Chondrocyte (in vitro differentiated cells): ENCODE measurements around the gene C5orf24. TPM values are rescaled to one million over a fixed set of nuclear protein-coding genes. Genes with fewer than 3 reads are reported as not detected.

ENCODE experiments used
- DNase-seq: peaks from one replicate; pipeline ENCODE4 v3.0.0; 2021; ENCODE audit warnings: mixed read lengths, low spot score
- H3K27ac Mint-ChIP-seq: one replicate; pipeline ENCODE4 v1.8.0; 2021; ENCODE audit warnings: mild to moderate bottlenecking, moderate library complexity, mixed read lengths; ENCODE audit not compliant: unreplicated experiment
- H3K27me3 Mint-ChIP-seq: 2 replicates; pipeline ENCODE4 v1.8.0; 2021; ENCODE audit warnings: low read depth, mixed read lengths
- H3K36me3 Mint-ChIP-seq: 2 replicates; pipeline ENCODE4 v1.8.0; 2021; ENCODE audit warnings: low read depth, mixed read lengths
- H3K4me1 Mint-ChIP-seq: 2 replicates; pipeline ENCODE4 v1.8.0; 2021; ENCODE audit warnings: low read depth, mild to moderate bottlenecking, mixed read lengths
- H3K4me3 Mint-ChIP-seq: one replicate; pipeline ENCODE4 v1.8.0; 2021; ENCODE audit warnings: mild to moderate bottlenecking, moderate library complexity, mixed read lengths; ENCODE audit not compliant: unreplicated experiment
- H3K9me3 Mint-ChIP-seq: 2 replicates; pipeline ENCODE4 v1.8.0; 2021; ENCODE audit warnings: low read depth, mixed read lengths
- CTCF ChIP-seq: fragments of 200-600 bp; sonication (generic); IDR thresholded peaks from 2 replicates; pipeline ENCODE4 v1.5.0; 2021; ENCODE audit warnings: antibody characterized with exemption, mild to moderate bottlenecking, moderate library complexity
- total RNA-seq: library from RNA; stranded (reverse); gene quantifications from 3 replicates; pipeline ENCODE4 v1.2.1, GENCODE V29; 2021

The C5orf24 gene
- total RNA-seq, 1 donor from 2014 or later: 109 TPM

GRCh38 chr5:134889335-134889734, 43.6 kb downstream of the C5orf24 start:
- no peak for DNase-seq
- no peak overlapping the region for H3K27ac Mint-ChIP-seq
- H3K27me3 Mint-ChIP-seq: no peaks in the 10 kb centered on the region
- peaks cover 4% of the 10 kb centered on the region for H3K9me3 Mint-ChIP-seq
- TF ChIP-seq CTCF: no peak
- no peaks in the 10 kb centered on the region for H3K4me1 Mint-ChIP-seq
- H3K36me3 Mint-ChIP-seq: peaks cover 14% of the 10 kb centered on the region
- no peak overlapping the region for H3K4me3 Mint-ChIP-seq

- Mint-ChIP-seq H3K9me3 (peaks cover 4% of the 10 kb centered on the region), H3K36me3 (peaks cover 15% of the 10 kb centered on the region), H3K4me3 (no peak overlapping the region), H3K27me3 (no peaks in the 10 kb centered on the region), H3K27ac (no peak overlapping the region), H3K4me1 (no peaks in the 10 kb centered on the region)
- TF ChIP-seq CTCF: no peak
- DNase-seq: no peak
These were observed 45.7 kb downstream of the C5orf24 start for GRCh38 chr5:134891473-134891872.

GRCh38 chr5:134892282-134892681, 46.5 kb downstream of the C5orf24 start:
- no peaks in the 10 kb centered on the region for H3K4me1 Mint-ChIP-seq
- H3K36me3 Mint-ChIP-seq: peaks cover 15% of the 10 kb centered on the region
- no peak for DNase-seq
- TF ChIP-seq CTCF: no peak
- no peak overlapping the region for H3K27ac Mint-ChIP-seq
- H3K4me3 Mint-ChIP-seq: no peak overlapping the region
- no peaks in the 10 kb centered on the region for H3K27me3 Mint-ChIP-seq
- H3K9me3 Mint-ChIP-seq: peaks cover 4% of the 10 kb centered on the region

GRCh38 chr5:134892926-134893325, 47.2 kb downstream of the C5orf24 start:
- peaks cover 4% of the 10 kb centered on the region for H3K9me3 Mint-ChIP-seq
- no peaks in the 10 kb centered on the region for H3K27me3 Mint-ChIP-seq
- no peak overlapping the region for H3K27ac Mint-ChIP-seq
- H3K4me1 Mint-ChIP-seq: no peaks in the 10 kb centered on the region
- no peak for DNase-seq
- TF ChIP-seq CTCF: no peak
- no peak overlapping the region for H3K4me3 Mint-ChIP-seq
- H3K36me3 Mint-ChIP-seq: peaks cover 12% of the 10 kb centered on the region

- Mint-ChIP-seq H3K4me3 (no peak overlapping the region), H3K4me1 (no peaks in the 10 kb centered on the region), H3K27ac (no peak overlapping the region), H3K9me3 (peaks cover 4% of the 10 kb centered on the region), H3K36me3 (peaks cover 12% of the 10 kb centered on the region), H3K27me3 (no peaks in the 10 kb centered on the region)
- DNase-seq: no peak
- TF ChIP-seq CTCF: no peak
These were observed 48.2 kb downstream of the C5orf24 start for GRCh38 chr5:134893748-134894505.
